DMS 273 (cell line): ENCODE results near the gene PSG2.
"Not testable (repeated sequence)": the region's sequence is repeated elsewhere in the genome, so short reads cannot be mapped to it uniquely, and the experiment has no call there.

Experiments
- DNase-seq: peaks from one replicate; lab custom pipeline; 2025; ENCODE audit not compliant: unreplicated experiment; lab: John Stamatoyannopoulos, UW

The PSG2 gene

GRCh38 chr19:43078311-43078710, 4.2 kb downstream of the PSG2 start:
- DNase-seq = no peak

- DNase-seq = not testable (repeated sequence)
Observed at GRCh38 chr19:43077881-43078280, 4.6 kb downstream of the PSG2 start.

- DNase-seq = not testable (repeated sequence)
Observed at GRCh38 chr19:43062418-43062817, 20.1 kb downstream of the PSG2 start.

- DNase-seq = not testable (repeated sequence)
Observed at GRCh38 chr19:43061326-43061725, 21.2 kb downstream of the PSG2 start.

- DNase-seq = not testable (repeated sequence)
Observed at GRCh38 chr19:43060254-43060653, 22.2 kb downstream of the PSG2 start.

- DNase-seq = not testable (repeated sequence)
Observed at GRCh38 chr19:43059482-43059881, 23.0 kb downstream of the PSG2 start.

- not testable (repeated sequence) for DNase-seq
Observed at GRCh38 chr19:43058440-43058839, 24.1 kb downstream of the PSG2 start.

GRCh38 chr19:43047966-43048365, 34.5 kb downstream of the PSG2 start:
- DNase-seq = not testable (repeated sequence)

GRCh38 chr19:43046578-43046977, 35.9 kb downstream of the PSG2 start:
- DNase-seq = not testable (repeated sequence)

- DNase-seq = not testable (repeated sequence)
Observed at GRCh38 chr19:43043492-43044180, 38.9 kb downstream of the PSG2 start.

- DNase-seq = peak; percentile 3
Observed at GRCh38 chr19:43031645-43032044, 50.9 kb downstream of the PSG2 start.

GRCh38 chr19:43028866-43029265, 53.6 kb downstream of the PSG2 start:
- DNase-seq = no peak

- DNase-seq = peak; percentile 4
Observed at GRCh38 chr19:43027985-43028384, 54.5 kb downstream of the PSG2 start.

GRCh38 chr19:43027061-43027460, 55.4 kb downstream of the PSG2 start:
- not testable (repeated sequence) for DNase-seq

GRCh38 chr19:43026369-43026768, 56.1 kb downstream of the PSG2 start, which contains the start of gene PSG11:
Gene PSG11 (minus strand): TSS chr19:43026469. CDS start chr19:43026372, 97 bp downstream.
- DNase-seq = not testable (repeated sequence)

GRCh38 chr19:43022098-43022497, 60.4 kb downstream of the PSG2 start:
- DNase-seq = not testable (repeated sequence)

GRCh38 chr19:43021629-43022028, 60.9 kb downstream of the PSG2 start:
- DNase-seq = not testable (repeated sequence)

- not testable (repeated sequence) for DNase-seq
Observed at GRCh38 chr19:43019588-43019987, 62.9 kb downstream of the PSG2 start.
